ENCODE measurements around the gene FOXF1. TPM values are rescaled to one million over a fixed set of nuclear protein-coding genes. Genes with fewer than 3 reads are reported as not detected.
A peak's percentile ranks its signal among the peaks of the same experiment; 100 is the strongest.

Gene FOXF1
- total and polyA plus RNA-seq, 2 of the 13 experiments (the other 11 are each of a cell fraction or from before 2014, with no cell fraction given): not detected

DNA sequence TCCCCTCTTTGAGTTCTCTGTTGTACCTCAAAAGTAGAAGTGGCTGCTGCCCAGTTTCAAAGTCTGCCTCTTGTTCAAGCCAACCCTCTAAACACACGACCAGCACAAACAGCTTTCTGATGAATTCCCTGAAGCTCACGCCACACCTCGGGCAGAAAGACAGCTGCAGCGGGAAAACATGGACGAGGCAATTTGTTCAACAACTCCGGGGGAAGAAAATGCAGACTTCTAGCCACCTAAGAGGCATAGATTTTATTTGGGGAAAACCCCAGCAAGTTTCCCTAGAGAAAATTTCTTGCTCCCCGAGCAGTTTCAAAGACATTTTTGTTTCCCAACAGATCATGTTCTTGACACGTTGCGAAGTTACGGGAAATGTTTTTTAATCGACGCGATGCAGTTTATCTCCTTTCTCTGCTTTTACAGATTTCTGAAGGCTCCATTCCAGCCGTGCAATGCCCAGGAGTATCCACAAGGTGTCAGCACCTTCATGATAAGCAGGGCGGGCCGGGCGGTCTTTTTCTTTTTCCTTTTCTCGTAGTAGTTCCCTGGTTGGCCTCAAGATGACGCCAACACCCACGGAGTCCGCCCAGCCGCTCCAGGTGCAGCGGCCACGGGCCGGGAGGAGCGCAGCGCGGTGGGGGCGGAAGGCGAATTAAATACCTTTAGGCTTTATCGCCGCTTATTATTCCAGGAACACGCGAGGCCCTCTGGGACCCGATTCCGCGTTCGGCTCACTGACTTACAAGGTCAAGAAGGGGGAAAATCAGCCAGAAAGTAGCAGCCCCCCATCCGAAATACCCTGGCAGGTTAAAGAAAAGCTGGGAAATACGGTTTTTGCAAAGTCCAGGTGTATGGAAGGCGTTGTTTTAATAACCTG, 53.4 kb downstream of the FOXF1 start (continued):
- peak; percentile 55 for TF ChIP-seq TEAD3 (CRISPR knock-in tag; optimal IDR thresholded peaks at IDR 0.05; ENCODE audit: borderline replicate concordance)
- TF ChIP-seq ARID3A (IDR thresholded peaks at IDR 0.05; ENCODE audit: low read depth, low read length): no peak
- no peak for TF ChIP-seq ZNF20 (CRISPR knock-in tag; IDR thresholded peaks at IDR 0.05)
- TF ChIP-seq, protein P1, sequence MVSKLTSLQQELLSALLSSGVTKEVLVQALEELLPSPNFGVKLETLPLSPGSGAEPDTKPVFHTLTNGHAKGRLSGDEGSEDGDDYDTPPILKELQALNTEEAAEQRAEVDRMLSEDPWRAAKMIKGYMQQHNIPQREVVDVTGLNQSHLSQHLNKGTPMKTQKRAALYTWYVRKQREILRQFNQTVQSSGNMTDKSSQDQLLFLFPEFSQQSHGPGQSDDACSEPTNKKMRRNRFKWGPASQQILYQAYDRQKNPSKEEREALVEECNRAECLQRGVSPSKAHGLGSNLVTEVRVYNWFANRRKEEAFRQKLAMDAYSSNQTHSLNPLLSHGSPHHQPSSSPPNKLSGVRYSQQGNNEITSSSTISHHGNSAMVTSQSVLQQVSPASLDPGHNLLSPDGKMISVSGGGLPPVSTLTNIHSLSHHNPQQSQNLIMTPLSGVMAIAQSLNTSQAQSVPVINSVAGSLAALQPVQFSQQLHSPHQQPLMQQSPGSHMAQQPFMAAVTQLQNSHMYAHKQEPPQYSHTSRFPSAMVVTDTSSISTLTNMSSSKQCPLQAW (CRISPR knock-in tag; IDR thresholded peaks at IDR 0.05): peak; percentile 80; the same call in 1 of the 2 replicates
- TF ChIP-seq ZNF800 (CRISPR knock-in tag; IDR thresholded peaks at IDR 0.05): peak; percentile 86
- peak; percentile 62; the same call in 1 of the 2 replicates for TF ChIP-seq ZNF263 (CRISPR knock-in tag; IDR thresholded peaks at IDR 0.05)
- TF ChIP-seq JARID2 (CRISPR knock-in tag; IDR thresholded peaks at IDR 0.05; ENCODE audit: insufficient replicate concordance): peak; percentile 75
- peak; percentile 43 for TF ChIP-seq YY1 (IDR thresholded peaks at IDR 0.05; ENCODE audit: insufficient read depth, insufficient replicate concordance, low read depth, low read length)
- no peak for TF ChIP-seq POLR2AphosphoS2 (IDR thresholded peaks at IDR 0.05; ENCODE audit: low read depth, low read length)
- peak; percentile 75; the same call in 1 of the 2 replicates for TF ChIP-seq ZNF350 (CRISPR knock-in tag; IDR thresholded peaks at IDR 0.05; ENCODE audit: borderline replicate concordance, low read depth)
- no peak for TF ChIP-seq ZNF282 (IDR thresholded peaks at IDR 0.05; ENCODE audit: partially characterized antibody)
- TF ChIP-seq HBP1 (CRISPR knock-in tag; IDR thresholded peaks at IDR 0.05; ENCODE audit: low read depth): no peak
- TF ChIP-seq CREB1 (IDR thresholded peaks at IDR 0.05): no peak
- TF ChIP-seq CREB1 (CRISPR knock-in tag; IDR thresholded peaks at IDR 0.05): no peak
- TF ChIP-seq ATF6 (CRISPR knock-in tag; conservative IDR thresholded peaks at IDR 0.05): no peak
- peak; percentile 28; the same call in 1 of the 2 replicates for TF ChIP-seq MIER2 (CRISPR knock-in tag; IDR thresholded peaks at IDR 0.05)
- TF ChIP-seq ZSCAN9 (CRISPR knock-in tag; IDR thresholded peaks at IDR 0.05; ENCODE audit: borderline replicate concordance): peak; percentile 63; the same call in 1 of the 2 replicates
- 0 out of 2 replicates have a peak, but pooled peaks have one; percentile 42 for TF ChIP-seq ZNF230 (CRISPR knock-in tag; IDR thresholded peaks at IDR 0.05)
- peak; percentile 99 for TF ChIP-seq STAG1 (CRISPR knock-in tag; IDR thresholded peaks at IDR 0.05)
- TF ChIP-seq ZNF367 (CRISPR knock-in tag; IDR thresholded peaks at IDR 0.05; ENCODE audit: borderline replicate concordance): no peak
- TF ChIP-seq SMAD3 (CRISPR knock-in tag; IDR thresholded peaks at IDR 0.05): peak; percentile 44; the same call in 1 of the 2 replicates

Measured in HepG2 (cell line).